T-helper 17 cell (primary cell): ENCODE data around the gene EML1. TPM values are rescaled to one million over a fixed set of nuclear protein-coding genes. Genes with fewer than 3 reads are reported as not detected.

Source experiments
- ATAC-seq: fragments of 150-1000 bp; cut with Tn5 transposase; 2 replicates; pipeline ENCODE4 v1.10.0; 2021; ENCODE audit warnings: mild to moderate bottlenecking, moderate library complexity
- DNase-seq, 3 donors: peaks; one replicate each; pipeline versions ENCODE4 v3.0.0 to v3.0.0-alpha.2; 2020 to 2021
- H3K9me3 ChIP-seq: one replicate; pipeline ENCODE4 v1.7.0; 2013; ENCODE audit warnings: low read length, mild to moderate bottlenecking; ENCODE audit not compliant: control insufficient read depth, poor library complexity, severe bottlenecking
- H3K27ac Mint-ChIP-seq: one replicate; pipeline ENCODE4 v1.8.0; 2022; ENCODE audit warnings: mild to moderate bottlenecking, moderate library complexity, mixed read lengths
- H3K27me3 Mint-ChIP-seq: one replicate; pipeline ENCODE4 v1.8.0; 2022; ENCODE audit warnings: mixed read lengths
- H3K36me3 Mint-ChIP-seq: one replicate; pipeline ENCODE4 v1.8.0; 2022; ENCODE audit warnings: low read depth, mixed read lengths
- H3K4me1 Mint-ChIP-seq: one replicate; pipeline ENCODE4 v1.8.0; 2022; ENCODE audit warnings: mild to moderate bottlenecking, mixed read lengths
- H3K4me3 Mint-ChIP-seq: one replicate; pipeline ENCODE4 v1.8.0; 2022; ENCODE audit warnings: mild to moderate bottlenecking, moderate library complexity, mixed read lengths
- total RNA-seq, 4 donors: library from RNA in 2 of 4; stranded (reverse) in 2 of 4; gene quantifications; one replicate each; pipeline ENCODE4 v1.2.3 and lab custom pipeline; 2022 to 2026

EML1 gene
- total RNA-seq, 2 donors from 2014 or later, result 0.27 TPM; not detected in 1

- no peaks in the 10 kb centered on the region for H3K36me3 Mint-ChIP-seq
- DNase-seq (no peak), ATAC-seq (no peak)
- no peaks in the 10 kb centered on the region for H3K9me3 ChIP-seq
- peaks cover 24% of the 10 kb centered on the region for H3K27me3 Mint-ChIP-seq
- H3K4me3 Mint-ChIP-seq, result no peak overlapping the region
- H3K4me1 Mint-ChIP-seq, result no peaks in the 10 kb centered on the region
- no peak overlapping the region for H3K27ac Mint-ChIP-seq
These were observed 142.8 kb downstream of the EML1 start for GRCh38 chr14:99936056-99936455.

GRCh38 chr14:99936738-99937474, 143.7 kb downstream of the EML1 start:
- Mint-ChIP-seq H3K27me3 (peaks cover 15% of the 10 kb centered on the region), H3K36me3 (no peaks in the 10 kb centered on the region), H3K4me1 (no peaks in the 10 kb centered on the region), H3K4me3 (no peak overlapping the region), H3K27ac (no peak overlapping the region)
- H3K9me3 ChIP-seq, result no peaks in the 10 kb centered on the region
- ATAC-seq (no peak), DNase-seq (no peak)

- Mint-ChIP-seq H3K27ac (no peak overlapping the region), H3K4me3 (no peak overlapping the region)
- DNase-seq, result no peak
These were observed 144.4 kb downstream of the EML1 start for GRCh38 chr14:99937475-99938244.

GRCh38 chr14:99938376-99938775, 145.2 kb downstream of the EML1 start:
- no peak for DNase-seq
- H3K4me3 Mint-ChIP-seq, result no peak overlapping the region

More at GRCh38 chr14:99937475-99938244, 144.4 kb downstream of the EML1 start:
- ATAC-seq, result no peak
- Mint-ChIP-seq H3K4me1 (no peaks in the 10 kb centered on the region), H3K27me3 (peaks cover 11% of the 10 kb centered on the region), H3K36me3 (no peaks in the 10 kb centered on the region)
- no peaks in the 10 kb centered on the region for H3K9me3 ChIP-seq

GRCh38 chr14:99938896-99939295, 145.7 kb downstream of the EML1 start:
- H3K9me3 ChIP-seq, result no peaks in the 10 kb centered on the region
- no peak for DNase-seq
- Mint-ChIP-seq H3K27ac (no peak overlapping the region), H3K36me3 (no peaks in the 10 kb centered on the region), H3K27me3 (peaks cover 21% of the 10 kb centered on the region), H3K4me1 (no peaks in the 10 kb centered on the region), H3K4me3 (no peak overlapping the region)
- no peak for ATAC-seq

More at GRCh38 chr14:99938376-99938775, 145.2 kb downstream of the EML1 start:
- H3K36me3 Mint-ChIP-seq, result no peaks in the 10 kb centered on the region
- peaks cover 16% of the 10 kb centered on the region for H3K27me3 Mint-ChIP-seq
- H3K4me1 Mint-ChIP-seq, result no peaks in the 10 kb centered on the region
- ATAC-seq, result no peak
- no peaks in the 10 kb centered on the region for H3K9me3 ChIP-seq
- H3K27ac Mint-ChIP-seq, result no peak overlapping the region

- ATAC-seq (no peak), DNase-seq (no peak)
- Mint-ChIP-seq H3K4me3 (no peak overlapping the region), H3K36me3 (no peaks in the 10 kb centered on the region), H3K27me3 (peaks cover 26% of the 10 kb centered on the region), H3K27ac (no peak overlapping the region), H3K4me1 (no peaks in the 10 kb centered on the region)
- H3K9me3 ChIP-seq, result no peaks in the 10 kb centered on the region
These were observed 146.2 kb downstream of the EML1 start for GRCh38 chr14:99939421-99939820.

- ATAC-seq (no peak), DNase-seq (no peak)
- H3K27ac Mint-ChIP-seq, result no peak overlapping the region
- no peaks in the 10 kb centered on the region for H3K9me3 ChIP-seq
- peaks cover 23% of the 10 kb centered on the region for H3K27me3 Mint-ChIP-seq
- H3K4me3 Mint-ChIP-seq, result no peak overlapping the region
- H3K36me3 Mint-ChIP-seq, result no peaks in the 10 kb centered on the region
- no peaks in the 10 kb centered on the region for H3K4me1 Mint-ChIP-seq
These were observed 146.9 kb downstream of the EML1 start for GRCh38 chr14:99940064-99940463.

GRCh38 chr14:99941211-99941610, 148.0 kb downstream of the EML1 start:
- no peak for ATAC-seq
- Mint-ChIP-seq H3K4me1 (no peaks in the 10 kb centered on the region), H3K36me3 (no peaks in the 10 kb centered on the region), H3K27me3 (peaks cover 26% of the 10 kb centered on the region), H3K4me3 (no peak overlapping the region), H3K27ac (no peak overlapping the region)
- no peaks in the 10 kb centered on the region for H3K9me3 ChIP-seq
- no peak for DNase-seq

GRCh38 chr14:99943620-99944019, 150.4 kb downstream of the EML1 start:
- ATAC-seq, result no peak
- H3K27me3 Mint-ChIP-seq, result peaks cover 32% of the 10 kb centered on the region
- peaks cover 3% of the 10 kb centered on the region for H3K4me1 Mint-ChIP-seq
- no peak for DNase-seq
- no peaks in the 10 kb centered on the region for H3K9me3 ChIP-seq
- H3K36me3 Mint-ChIP-seq, result no peaks in the 10 kb centered on the region
- H3K27ac Mint-ChIP-seq, result no peak overlapping the region
- no peak overlapping the region for H3K4me3 Mint-ChIP-seq

GRCh38 chr14:99944241-99944651, 151.0 kb downstream of the EML1 start:
- no peak overlapping the region for H3K27ac Mint-ChIP-seq
- no peak for ATAC-seq

GRCh38 chr14:99945732-99946651, 152.8 kb downstream of the EML1 start:
- no peak overlapping the region for H3K4me3 Mint-ChIP-seq
- ATAC-seq, result no peak

More at GRCh38 chr14:99944241-99944651, 151.0 kb downstream of the EML1 start:
- H3K4me1 Mint-ChIP-seq, result peaks cover 3% of the 10 kb centered on the region
- peaks cover 32% of the 10 kb centered on the region for H3K27me3 Mint-ChIP-seq
- H3K36me3 Mint-ChIP-seq, result no peaks in the 10 kb centered on the region
- DNase-seq, result no peak
- no peak overlapping the region for H3K4me3 Mint-ChIP-seq
- no peaks in the 10 kb centered on the region for H3K9me3 ChIP-seq

GRCh38 chr14:99946652-99947489, 153.7 kb downstream of the EML1 start:
- peaks cover 32% of the 10 kb centered on the region for H3K27me3 Mint-ChIP-seq
- no peaks in the 10 kb centered on the region for H3K36me3 Mint-ChIP-seq
- no peak overlapping the region for H3K4me3 Mint-ChIP-seq

More at GRCh38 chr14:99945732-99946651, 152.8 kb downstream of the EML1 start:
- no peak for DNase-seq
- H3K27me3 Mint-ChIP-seq, result peaks cover 32% of the 10 kb centered on the region
- no peak overlapping the region for H3K27ac Mint-ChIP-seq
- no peaks in the 10 kb centered on the region for H3K9me3 ChIP-seq
- H3K36me3 Mint-ChIP-seq, result no peaks in the 10 kb centered on the region
- peaks cover 3% of the 10 kb centered on the region for H3K4me1 Mint-ChIP-seq

More at GRCh38 chr14:99946652-99947489, 153.7 kb downstream of the EML1 start:
- ATAC-seq (peak; percentile 84), DNase-seq (peak; percentile 34 to 44 (median 43))
- Mint-ChIP-seq H3K4me1 (peaks cover 3% of the 10 kb centered on the region), H3K27ac (peak overlapping the region; percentile 16)
- H3K9me3 ChIP-seq, result no peaks in the 10 kb centered on the region
